Uterus (tissue), 2 donors: ENCODE measurements around the gene MSH6.

Experiments
- CTCF ChIP-seq, 4 experiments: fragments of 200-600 bp in 2 of 4; fragments of 450-650 bp in 2 of 4; sonication (generic) in 2 of 4; IDR thresholded peaks; one replicate each; pipeline ENCODE4 v1.5.1; 2016 to 2019; ENCODE audit warnings: antibody characterized with exemption in 4 of 4, mild to moderate bottlenecking in 2 of 4, moderate library complexity in 1 of 4
- POLR2A ChIP-seq, 2 donors: fragments of 450-650 bp; IDR thresholded peaks; one replicate each; pipeline ENCODE4 v1.6.1; 2016; ENCODE audit warnings: antibody characterized with exemption in 2 of 2, mild to moderate bottlenecking in 1 of 2, moderate library complexity in 1 of 2

- TF ChIP-seq POLR2A (IDR thresholded peaks at IDR 0.05) (no peak), CTCF (IDR thresholded peaks at IDR 0.05) (no peak)
These were observed 32.8 kb downstream of the MSH6 start for GRCh38 chr2:47815764-47816163.
